H1 (cell line): ENCODE data around the gene TMEM150B. TPM values are rescaled to one million over a fixed set of nuclear protein-coding genes. Genes with fewer than 3 reads are reported as not detected.

Source experiments
- CTCF ChIA-PET: fragments of 300-600 bp; sonication (Branson Sonifier 250); formaldehyde crosslinking; loops from one replicate; lab custom pipeline; 2021; ENCODE audit not compliant: partially characterized antibody; lab: Charles Lee
- POLR2A ChIA-PET: fragments of 300-600 bp; sonication (Branson Sonifier 250); formaldehyde crosslinking; loops from one replicate; lab custom pipeline; 2021; ENCODE audit warnings: inconsistent platforms; ENCODE audit not compliant: partially characterized antibody; lab: Charles Lee
- DNase-seq, 2 experiments: peaks; one replicate each; pipeline versions ENCODE4 v3.0.0 to v3.0.0-alpha.2; 2010 to 2022; ENCODE audit warnings: low spot score in 2 of 2, low read depth in 1 of 2, mixed read lengths in 1 of 2
- FAIRE-seq: peaks from 2 replicates; lab custom pipeline; 2011; peaks lifted over from hg19 to GRCh38; lab: Jason Lieb, UNC
- H2AFZ ChIP-seq: 2 replicates; pipeline ENCODE4 v1.8.1; 2012; ENCODE audit warnings: low read length, inconsistent platforms
- H2AK5ac ChIP-seq: 2 replicates; pipeline ENCODE4 v1.6.1; 2013; ENCODE audit warnings: low read depth, low read length
- H2BK120ac ChIP-seq: replicated peaks from 2 replicates; pipeline ENCODE3; 2013; ENCODE audit warnings: low read depth, low read length, inconsistent platforms
- H2BK12ac ChIP-seq: 2 replicates; pipeline ENCODE4 v1.6.1; 2013; ENCODE audit warnings: low read depth, low read length
- H2BK15ac ChIP-seq: 2 replicates; pipeline ENCODE4 v1.6.1; 2013; ENCODE audit warnings: low read length
- H2BK20ac ChIP-seq: 2 replicates; pipeline ENCODE4 v1.6.1; 2013; ENCODE audit warnings: low read length
- H2BK5ac ChIP-seq: 2 replicates; pipeline ENCODE4 v1.6.1; 2013; ENCODE audit warnings: low read depth, low read length
- H3K14ac ChIP-seq: 2 replicates; pipeline ENCODE4 v1.6.1; 2013; ENCODE audit warnings: inconsistent platforms; ENCODE audit not compliant: insufficient read length
- H3K18ac ChIP-seq: 2 replicates; pipeline ENCODE4 v1.6.1; 2013; ENCODE audit warnings: low read length; ENCODE audit errors: extremely low read depth
- H3K23ac ChIP-seq: 2 replicates; pipeline ENCODE4 v1.6.1; 2013; ENCODE audit warnings: inconsistent platforms; ENCODE audit not compliant: insufficient read length
- H3K23me2 ChIP-seq: 2 replicates; pipeline ENCODE4 v1.6.1; 2013; ENCODE audit warnings: low read depth, low read length
- H3K27ac ChIP-seq: 2 replicates; pipeline ENCODE4 v1.6.1; 2011; ENCODE audit warnings: low read depth, low read length, inconsistent platforms
- H3K27me3 ChIP-seq, 4 experiments: replicated peaks in 1 of 4; 1 replicate in 1 of 4; 2 replicates in 3 of 4; pipeline versions ENCODE4 v1.6.1 to v1.8.1; 2011 to 2013; ENCODE audit warnings: low read length in 3 of 4, mild to moderate bottlenecking in 3 of 4, inconsistent platforms in 2 of 4, mixed read lengths in 2 of 4, moderate library complexity in 1 of 4; ENCODE audit not compliant: control insufficient read depth in 3 of 4, insufficient read depth in 3 of 4; ENCODE audit errors: extremely low read depth in 1 of 4
- H3K36me3 ChIP-seq, 4 experiments: 2 replicates each; pipeline versions ENCODE4 v1.6.1 to v1.8.1; 2011 to 2013; ENCODE audit warnings: mild to moderate bottlenecking in 4 of 4, low read length in 3 of 4, moderate library complexity in 2 of 4, control low read depth in 1 of 4, inconsistent platforms in 1 of 4; ENCODE audit not compliant: insufficient read depth in 4 of 4, control insufficient read depth in 2 of 4
- H3K4ac ChIP-seq: replicated peaks from 2 replicates; pipeline ENCODE3; 2013; ENCODE audit warnings: low read length, low read depth, mixed read lengths, inconsistent platforms; ENCODE audit not compliant: insufficient read length
- H3K4me1 ChIP-seq, 4 experiments: replicated peaks in 1 of 4; 1 replicate in 1 of 4; 2 replicates in 3 of 4; pipeline versions ENCODE4 v1.6.1 to v1.8.1; 2011 to 2013; ENCODE audit warnings: low read length in 3 of 4, inconsistent platforms in 2 of 4, mixed read lengths in 1 of 4; ENCODE audit not compliant: insufficient read depth in 4 of 4, control insufficient read depth in 3 of 4
- H3K4me2 ChIP-seq, 2 experiments: 2 replicates each; pipeline versions ENCODE4 v1.6.1 to v1.8.1; 2011 to 2013; ENCODE audit warnings: low read depth in 2 of 2, low read length in 2 of 2, control low read depth in 1 of 2, inconsistent platforms in 1 of 2, mild to moderate bottlenecking in 1 of 2; ENCODE audit not compliant: insufficient read depth in 1 of 2
- H3K4me3 ChIP-seq, 4 experiments: fragments of 200-600, 300-600 bp in 1 of 4; sonication (generic), shearing (Covaris generic), sonication (Bioruptor Twin) in 1 of 4; 2 replicates each; pipeline versions ENCODE4 v1.5.1 to v1.8.1; 2011 to 2016; ENCODE audit warnings: low read length in 4 of 4, low read depth in 3 of 4, control low read depth in 2 of 4, inconsistent platforms in 2 of 4, mild to moderate bottlenecking in 2 of 4, mixed read lengths in 1 of 4, moderate library complexity in 1 of 4; ENCODE audit not compliant: insufficient read depth in 2 of 4; ENCODE audit errors: extremely low read depth in 1 of 4
- H3K56ac ChIP-seq: replicated peaks from 2 replicates; pipeline ENCODE3; 2013; ENCODE audit warnings: low read depth, mild to moderate bottlenecking, mixed read lengths, low read length, inconsistent platforms; ENCODE audit not compliant: insufficient read length
- H3K79me1 ChIP-seq: 2 replicates; pipeline ENCODE4 v1.6.1; 2013; ENCODE audit warnings: low read depth, low read length, control low read depth
- H3K79me2 ChIP-seq, 2 experiments: 2 replicates each; pipeline versions ENCODE4 v1.6.1 to v1.8.1; 2012 to 2013; ENCODE audit warnings: low read length in 2 of 2, mild to moderate bottlenecking in 2 of 2, inconsistent platforms in 1 of 2; ENCODE audit not compliant: insufficient read depth in 2 of 2, control insufficient read depth in 1 of 2
- H3K9ac ChIP-seq, 4 experiments: replicated peaks in 1 of 4; 1 replicate in 1 of 4; 2 replicates in 3 of 4; pipeline versions ENCODE4 v1.6.1 to v1.8.1; 2011 to 2013; ENCODE audit warnings: low read depth in 3 of 4, low read length in 3 of 4, control low read depth in 2 of 4, mild to moderate bottlenecking in 2 of 4, moderate library complexity in 2 of 4, inconsistent platforms in 1 of 4; ENCODE audit errors: extremely low read depth in 1 of 4
- H3K9me3 ChIP-seq, 2 experiments: 2 replicates each; pipeline versions ENCODE4 v1.6.1 to v1.8.1; 2012 to 2013; ENCODE audit warnings: mild to moderate bottlenecking in 2 of 2, moderate library complexity in 2 of 2, control low read depth in 1 of 2, inconsistent platforms in 1 of 2, low read depth in 1 of 2, low read length in 1 of 2, mixed read lengths in 1 of 2; ENCODE audit not compliant: insufficient read depth in 2 of 2
- H4K20me1 ChIP-seq, 2 experiments: replicated peaks in 1 of 2; 2 replicates each; pipeline versions ENCODE3 to v1.8.1; 2011 to 2013; ENCODE audit warnings: inconsistent platforms in 2 of 2, low read length in 2 of 2, mild to moderate bottlenecking in 1 of 2; ENCODE audit not compliant: insufficient read depth in 2 of 2, control insufficient read depth in 1 of 2
- H4K5ac ChIP-seq: 2 replicates; pipeline ENCODE4 v1.6.1; 2013; ENCODE audit warnings: low read length, low read depth, mixed read lengths, inconsistent platforms; ENCODE audit not compliant: insufficient read length
- H4K8ac ChIP-seq: 2 replicates; pipeline ENCODE4 v1.8.0; 2013; ENCODE audit warnings: mild to moderate bottlenecking, moderate library complexity, low read length, inconsistent platforms; ENCODE audit not compliant: insufficient read depth; ENCODE audit errors: extremely low read depth
- H4K91ac ChIP-seq: replicated peaks from 2 replicates; pipeline ENCODE3; 2013; ENCODE audit warnings: low read length, mixed read lengths, inconsistent platforms; ENCODE audit not compliant: insufficient read length
- BACH1 ChIP-seq: IDR thresholded peaks from 2 replicates; pipeline ENCODE4 v1.6.1; 2012; ENCODE audit warnings: low read length, improper control_type of control experiment
- EP300 ChIP-seq, 2 experiments: IDR thresholded peaks; 1 replicate in 1 of 2; 2 replicates in 1 of 2; pipeline ENCODE4 v1.6.1; 2011 to 2012; ENCODE audit warnings: low read depth in 2 of 2, low read length in 2 of 2, mild to moderate bottlenecking in 2 of 2, borderline replicate concordance in 1 of 2, inconsistent platforms in 1 of 2, moderate library complexity in 1 of 2
- FOSL1 ChIP-seq: IDR thresholded peaks from 2 replicates; pipeline ENCODE4 v1.6.1; 2011; ENCODE audit warnings: mild to moderate bottlenecking, low read depth, low read length, moderate library complexity; ENCODE audit not compliant: insufficient read depth
- GABPA ChIP-seq: IDR thresholded peaks from 2 replicates; pipeline ENCODE4 v1.6.1; 2011; ENCODE audit warnings: mild to moderate bottlenecking, low read length, moderate library complexity, borderline replicate concordance; ENCODE audit not compliant: insufficient read depth
- HDAC6 ChIP-seq: IDR thresholded peaks from one replicate; pipeline ENCODE4 v1.7.1; 2012; ENCODE audit warnings: low read depth, mild to moderate bottlenecking, inconsistent platforms, low read length, moderate library complexity
- PHF8 ChIP-seq: fragments of 200-600 bp; sonication (generic); conservative IDR thresholded peaks from 2 replicates; pipeline ENCODE4 v1.7.1; 2012; ENCODE audit warnings: low read depth, mild to moderate bottlenecking, inconsistent platforms, low read length, moderate library complexity
- POU5F1 ChIP-seq: IDR thresholded peaks from 2 replicates; pipeline ENCODE4 v1.6.1; 2011; ENCODE audit warnings: low read depth, mild to moderate bottlenecking, low read length, moderate library complexity
- RBBP5 ChIP-seq: IDR thresholded peaks from 2 replicates; pipeline ENCODE4 v1.7.1; 2012; ENCODE audit warnings: low read depth, mild to moderate bottlenecking, inconsistent platforms, low read length, moderate library complexity, borderline replicate concordance
- SIRT6 ChIP-seq: IDR thresholded peaks from one replicate; pipeline ENCODE4 v1.7.1; 2012; ENCODE audit warnings: low read length, inconsistent platforms
- SP1 ChIP-seq: IDR thresholded peaks from 2 replicates; pipeline ENCODE4 v1.6.1; 2011; ENCODE audit warnings: low read depth, low read length
- WGBS, 2 experiments: shearing (Covaris generic) in 1 of 2; methylation state at CpG; one replicate each; pipeline versions ENCODE4 v1.1.6 to v1.1.7; 2013 to 2015; ENCODE audit warnings: low lambda C conversion rate in 2 of 2, mixed read lengths in 2 of 2, inconsistent platforms in 1 of 2, low coverage in 1 of 2, missing lambda C conversion rate in 1 of 2; ENCODE audit not compliant: insufficient replicate concordance in 2 of 2, insufficient coverage in 1 of 2, insufficient read length in 1 of 2; ENCODE audit errors: extremely low coverage in 1 of 2, missing lambda C conversion rate in 1 of 2; 5-methylcytosine and 5-hydroxymethylcytosine counted together
- polyA plus RNA-seq, 7 experiments: library from polyadenylated mRNA; depleted of rRNA in 3 of 7; stranded (reverse) in 5 of 7; unstranded in 2 of 7; fragments of >200 nt in 5 of 7; fragments of 200-250 nt in 2 of 7; gene quantifications; 1 replicate in 5 of 7; 2 replicates in 1 of 7; 4 replicates in 1 of 7; pipeline versions ENCODE4 v1.2.1 to v1.2.3, GENCODE V29; 2011 to 2013; ENCODE audit warnings: missing spikeins in 2 of 7, mixed read lengths in 2 of 7
- total RNA-seq: library from RNA; stranded (reverse); fragmentation: NEBNext Ultra II Directional; extraction: Animal tissue kit (Norgen Biotek cat#: 25700); gene quantifications from 2 replicates; pipeline ENCODE4 v1.2.1, GENCODE V29; 2021

The TMEM150B gene
- total and polyA plus RNA-seq, 2 of the 8 experiments (the other 6 are each of a cell fraction or from before 2014, with no cell fraction given) = 0.41 to 0.91 TPM

- Histone ChIP-seq H3K56ac (peak overlapping the region; percentile 96), H3K14ac (no peak overlapping the region), H2BK5ac (no peak overlapping the region), H3K4me3 (no peak overlapping the region), H3K9me3 (peaks cover 0 to 3% of the 10 kb centered on the region in 2 experiments; a peak in 3 of 4 replicates), H3K27ac (no peak overlapping the region), H4K8ac (no peak overlapping the region), H2BK15ac (no peak overlapping the region), H3K79me2 (peaks cover 0 to 6% of the 10 kb centered on the region in 2 experiments; a peak in 1 of 4 replicates), H3K36me3 (no peaks in the 10 kb centered on the region), H3K27me3 (no peaks in the 10 kb centered on the region), H2AFZ (no peak overlapping the region), H2BK12ac (no peak overlapping the region), H4K91ac (no peak overlapping the region), H3K23ac (no peak overlapping the region), H3K4me1 (peaks cover 0 to 3% (median 0%) of the 10 kb centered on the region in 4 experiments; a peak in 1 of 7 replicates), H2BK20ac (no peak overlapping the region), H4K20me1 (peaks cover 0 to 10% of the 10 kb centered on the region in 2 experiments), H3K23me2 (peaks cover 9% of the 10 kb centered on the region; the same call in 1 of the 2 replicates), H3K9ac (no peak overlapping the region)
- DNase-seq (no peak), FAIRE-seq (no peak)
- WGBS, 2 experiments = 93% methylated on average over 4 of the region's 4 CpGs; no CpG with 5 or more reads in 1 of the 2 experiments
- CTCF ChIA-PET = no interaction called here
- TF ChIP-seq SIRT6 (no peak), RBBP5 (no peak), SP1 (no peak), POU5F1 (no peak), FOSL1 (no peak), HDAC6 (no peak), PHF8 (no peak), EP300 (IDR thresholded peaks at IDR 0.05; ENCODE audit: borderline replicate concordance in 1 of 2, low read depth in 2 of 2, low read length in 2 of 2) (no peak), BACH1 (no peak), GABPA (no peak)
- TF ChIP-seq, all 59 proteins: peak for 0
- Histone ChIP-seq H2BK120ac (no peak overlapping the region), H3K4me2 (no peak overlapping the region), H3K18ac (no peak overlapping the region), H2AK5ac (no peak overlapping the region), H4K5ac (no peak overlapping the region), H3K79me1 (peaks cover 7% of the 10 kb centered on the region), H3K4ac (no peak overlapping the region)
- POLR2A ChIA-PET = no interaction called here
Observed at GRCh38 chr19:55266840-55267239, 58.3 kb downstream of the TMEM150B start.
